Measurements from ENCODE around the gene BACE2. TPM values are rescaled to one million over a fixed set of nuclear protein-coding genes. Genes with fewer than 3 reads are reported as not detected.
A peak's percentile ranks its signal among the peaks of the same experiment; 100 is the strongest.
"Not testable (repeated sequence)": the region's sequence is repeated elsewhere in the genome, so short reads cannot be mapped to it uniquely, and the experiment has no call there.

The BACE2 gene
- total RNA-seq, 1 experiment from 2014 or later, result 502 TPM

DNA sequence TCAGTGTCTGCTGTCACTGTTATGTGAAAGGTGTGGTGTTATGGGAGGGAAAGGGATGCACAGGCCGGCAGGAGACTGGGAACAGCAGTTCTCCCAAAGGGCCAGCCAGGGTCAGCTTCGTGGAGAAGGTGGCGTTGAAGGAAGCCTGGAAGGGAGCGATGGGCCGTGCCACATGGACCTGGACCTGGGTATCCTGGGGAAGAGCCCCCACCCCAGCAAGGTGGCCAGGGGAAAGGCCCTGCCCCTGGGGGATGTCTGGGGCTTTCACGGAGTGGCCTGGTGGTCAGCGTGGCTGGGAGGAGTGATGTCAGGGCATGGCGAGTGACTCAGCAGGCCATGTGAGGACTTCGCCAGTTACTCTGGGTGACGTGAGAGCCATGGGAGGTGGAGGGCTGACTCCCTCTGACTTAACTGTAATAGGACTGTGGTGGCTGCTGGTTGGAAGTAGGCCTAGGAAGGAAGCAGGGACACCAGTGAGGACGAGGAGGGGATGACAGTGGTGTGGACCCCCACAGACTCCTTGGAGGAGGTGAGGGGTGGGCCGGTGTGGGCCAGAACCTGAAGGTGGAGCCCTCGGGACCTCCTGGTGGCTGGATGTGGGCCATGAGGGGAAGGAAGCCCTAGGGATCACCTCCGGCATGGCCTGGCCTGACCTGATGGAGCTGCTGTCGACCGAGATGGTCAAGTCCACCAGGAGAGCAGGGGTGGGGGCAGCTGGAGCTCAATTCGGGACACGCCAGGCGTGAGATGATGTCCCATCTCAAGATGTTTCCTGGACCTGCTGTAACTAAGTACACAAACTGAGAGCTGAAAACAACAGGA lies 54.5 kb downstream of the BACE2 start:
- in situ Hi-C loops (cut with HindIII; ENCODE audit: low pct_unique_long_range_greater_than_20kb, low sequenced_read_pairs), result no loop called here
- DNase-seq (ENCODE audit: low read depth, low spot score), result no peak

DNA sequence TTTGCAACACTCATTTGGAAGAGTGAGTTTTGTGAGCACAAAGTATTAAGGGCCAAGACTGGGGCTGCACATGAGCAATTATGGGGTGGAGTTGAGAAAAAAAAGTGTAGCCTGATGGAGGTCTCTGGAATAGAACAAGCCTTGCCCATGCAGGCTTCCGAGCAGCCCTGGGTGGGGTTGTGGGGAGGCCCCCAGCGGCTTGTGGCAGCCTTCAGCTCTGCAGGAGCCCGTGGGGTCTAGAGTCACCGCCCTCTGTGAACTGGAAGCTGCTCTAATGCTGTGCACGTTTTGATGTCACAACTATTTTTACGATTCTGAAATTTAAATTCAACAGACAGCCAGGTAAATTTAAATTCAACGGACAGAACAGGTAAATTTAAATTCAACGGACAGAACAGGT lies 58.9 kb downstream of the BACE2 start:
- in situ Hi-C loops (cut with HindIII; ENCODE audit: low pct_unique_long_range_greater_than_20kb, low sequenced_read_pairs), result no loop called here

DNA sequence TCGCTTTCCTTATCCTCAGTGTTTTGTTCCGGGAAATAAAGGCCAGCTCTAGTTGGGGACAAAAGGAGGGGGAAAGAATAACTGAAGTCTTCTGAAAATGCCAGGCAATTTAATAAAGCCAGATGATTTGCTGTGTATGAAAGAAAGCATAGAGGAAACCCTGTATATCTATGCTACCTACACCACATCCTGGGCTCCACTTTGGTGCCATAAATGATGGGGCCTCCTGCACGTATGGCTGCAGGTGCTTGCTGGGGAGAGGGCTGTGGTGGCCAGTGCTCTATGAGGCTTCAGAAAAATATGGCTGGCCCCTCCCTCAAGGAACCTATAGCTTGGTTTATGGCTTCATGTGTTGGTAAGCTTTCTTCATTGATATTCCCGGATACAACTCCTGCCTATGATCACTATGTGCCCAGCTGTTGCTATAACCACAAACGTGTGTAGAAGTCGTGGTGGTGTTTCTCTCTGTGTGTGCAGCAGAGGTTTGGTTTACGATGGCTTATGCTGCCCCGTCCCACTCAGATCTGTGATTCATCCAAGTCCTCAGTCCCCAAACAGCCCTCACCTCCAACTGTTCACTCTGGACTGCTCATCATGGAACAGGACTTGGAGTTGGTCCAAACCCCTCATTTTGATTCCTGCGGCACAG lies 59.5 kb downstream of the BACE2 start:
- in situ Hi-C loops (cut with HindIII; ENCODE audit: low pct_unique_long_range_greater_than_20kb, low sequenced_read_pairs), result no loop called here
- DNase-seq (ENCODE audit: low read depth, low spot score), result no peak

More for the DNA sequence above, 58.9 kb downstream of the BACE2 start:
- DNase-seq (ENCODE audit: low read depth, low spot score), result no peak

- peak; percentile 57 for DNase-seq (ENCODE audit: low read depth, low spot score)
- in situ Hi-C loops (cut with HindIII; ENCODE audit: low pct_unique_long_range_greater_than_20kb, low sequenced_read_pairs), result no loop called here
Measured at GRCh38 chr21:41228006-41228370, 60.0 kb downstream of the BACE2 start.

DNA sequence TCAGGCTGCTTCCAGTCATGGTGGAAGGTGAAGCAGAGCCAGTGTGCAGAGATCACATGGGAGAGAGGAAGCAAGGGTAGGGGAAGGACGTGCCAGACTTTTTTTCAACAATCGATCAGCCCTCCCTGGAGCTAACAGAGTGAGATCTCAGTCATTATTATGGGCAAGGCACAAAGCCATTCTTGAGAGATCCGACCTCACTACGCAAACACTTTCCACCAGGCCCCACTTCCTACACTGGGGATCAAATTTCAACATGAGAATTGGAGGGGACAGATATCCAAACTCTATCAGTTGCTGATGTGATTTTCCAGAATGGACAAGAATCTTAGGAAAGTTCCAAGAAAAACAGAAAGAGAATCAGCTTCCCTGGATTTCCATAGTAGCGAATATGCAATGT lies 60.5 kb downstream of the BACE2 start:
- DNase-seq (ENCODE audit: low read depth, low spot score), result no peak
- in situ Hi-C loops (cut with HindIII; ENCODE audit: low pct_unique_long_range_greater_than_20kb, low sequenced_read_pairs), result no loop called here

DNA sequence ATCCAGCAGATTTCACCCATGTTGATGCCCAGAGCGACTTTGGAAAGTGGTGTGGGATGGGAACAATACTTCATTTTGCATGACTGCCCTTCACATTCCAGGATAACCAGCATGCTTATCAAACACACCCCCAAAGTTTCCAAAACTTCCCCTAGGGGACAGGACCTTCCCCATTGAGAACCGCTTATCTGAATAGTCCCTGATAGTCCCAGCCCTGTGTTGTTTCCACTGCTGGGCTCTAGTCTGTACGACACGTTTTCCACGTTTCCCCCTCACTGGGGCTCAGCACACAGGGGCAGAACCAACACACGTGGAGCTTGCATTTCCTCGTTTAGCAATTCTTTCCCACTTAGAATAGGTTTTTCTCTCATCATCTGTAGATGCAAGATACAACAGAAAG lies 61.0 kb downstream of the BACE2 start:
- no peak for DNase-seq (ENCODE audit: low read depth, low spot score)
- in situ Hi-C loops (cut with HindIII; ENCODE audit: low pct_unique_long_range_greater_than_20kb, low sequenced_read_pairs), result no loop called here

GRCh38 chr21:41229509-41230248 lies 61.7 kb downstream of the BACE2 start:
- no peak for DNase-seq (ENCODE audit: low read depth, low spot score)
- in situ Hi-C loops (cut with HindIII; ENCODE audit: low pct_unique_long_range_greater_than_20kb, low sequenced_read_pairs), result no loop called here

DNA sequence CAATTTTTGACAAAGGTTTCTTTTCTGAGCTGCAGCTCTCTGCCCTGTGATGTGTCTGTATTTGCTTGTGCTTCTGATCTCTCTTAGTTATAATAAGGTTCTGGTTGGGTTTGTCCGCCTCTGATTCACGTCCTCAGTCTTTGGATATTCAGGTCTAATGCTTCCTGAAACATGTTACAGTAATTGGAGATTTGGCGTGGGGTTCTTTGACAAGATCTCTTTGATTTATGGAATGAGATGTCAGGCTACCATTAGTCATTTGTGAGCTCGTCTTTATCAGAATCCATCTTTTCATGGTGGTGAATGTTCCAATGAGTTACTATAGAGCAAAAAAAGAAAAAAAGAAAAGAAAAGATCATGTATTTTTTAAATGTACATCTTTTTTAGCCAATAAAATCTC lies 62.5 kb downstream of the BACE2 start:
- in situ Hi-C loops (cut with HindIII; ENCODE audit: low pct_unique_long_range_greater_than_20kb, low sequenced_read_pairs), result no loop called here
- DNase-seq (ENCODE audit: low read depth, low spot score), result no peak

DNA sequence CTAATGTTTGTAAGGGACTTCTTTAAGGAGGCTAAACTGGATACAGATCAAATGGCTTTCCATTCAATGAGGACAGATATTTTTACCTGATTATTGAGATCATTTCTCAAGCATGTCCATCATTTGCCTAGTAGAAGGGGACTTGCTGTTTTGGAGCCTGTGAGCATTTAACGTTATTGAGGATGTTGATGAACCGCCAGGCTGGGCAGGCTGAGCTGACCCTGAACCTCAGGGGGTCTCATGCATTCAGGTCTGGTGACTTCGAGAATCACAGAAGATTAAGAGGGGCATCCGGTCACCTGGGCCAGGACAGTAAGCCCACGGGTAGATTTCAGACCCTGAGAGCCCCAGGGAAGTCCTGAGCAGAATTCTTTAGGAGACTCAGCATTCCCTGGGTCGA lies 63.1 kb downstream of the BACE2 start:
- DNase-seq (ENCODE audit: low read depth, low spot score), result no peak
- in situ Hi-C loops (cut with HindIII; ENCODE audit: low pct_unique_long_range_greater_than_20kb, low sequenced_read_pairs), result no loop called here

- in situ Hi-C loops (cut with HindIII; ENCODE audit: low pct_unique_long_range_greater_than_20kb, low sequenced_read_pairs), result no loop called here
- DNase-seq (ENCODE audit: low read depth, low spot score), result no peak
Measured at GRCh38 chr21:41232013-41232412, 64.1 kb downstream of the BACE2 start.

- in situ Hi-C loops (cut with HindIII; ENCODE audit: low pct_unique_long_range_greater_than_20kb, low sequenced_read_pairs), result no loop called here
- DNase-seq (ENCODE audit: low read depth, low spot score), result no peak
Measured at GRCh38 chr21:41233916-41234315, 66.0 kb downstream of the BACE2 start.

GRCh38 chr21:41234569-41234968 lies 66.6 kb downstream of the BACE2 start:
- in situ Hi-C loops (cut with HindIII; ENCODE audit: low pct_unique_long_range_greater_than_20kb, low sequenced_read_pairs), result no loop called here
- no peak for DNase-seq (ENCODE audit: low read depth, low spot score)

- in situ Hi-C loops (cut with HindIII; ENCODE audit: low pct_unique_long_range_greater_than_20kb, low sequenced_read_pairs), result no loop called here
- DNase-seq (ENCODE audit: low read depth, low spot score), result peak; percentile 42
Measured at GRCh38 chr21:41235201-41235600, 67.2 kb downstream of the BACE2 start.

- DNase-seq (ENCODE audit: low read depth, low spot score), result peak; percentile 96
- in situ Hi-C loops (cut with HindIII; ENCODE audit: low pct_unique_long_range_greater_than_20kb, low sequenced_read_pairs), result no loop called here
Measured at GRCh38 chr21:41236352-41236973, 68.5 kb downstream of the BACE2 start.

DNA sequence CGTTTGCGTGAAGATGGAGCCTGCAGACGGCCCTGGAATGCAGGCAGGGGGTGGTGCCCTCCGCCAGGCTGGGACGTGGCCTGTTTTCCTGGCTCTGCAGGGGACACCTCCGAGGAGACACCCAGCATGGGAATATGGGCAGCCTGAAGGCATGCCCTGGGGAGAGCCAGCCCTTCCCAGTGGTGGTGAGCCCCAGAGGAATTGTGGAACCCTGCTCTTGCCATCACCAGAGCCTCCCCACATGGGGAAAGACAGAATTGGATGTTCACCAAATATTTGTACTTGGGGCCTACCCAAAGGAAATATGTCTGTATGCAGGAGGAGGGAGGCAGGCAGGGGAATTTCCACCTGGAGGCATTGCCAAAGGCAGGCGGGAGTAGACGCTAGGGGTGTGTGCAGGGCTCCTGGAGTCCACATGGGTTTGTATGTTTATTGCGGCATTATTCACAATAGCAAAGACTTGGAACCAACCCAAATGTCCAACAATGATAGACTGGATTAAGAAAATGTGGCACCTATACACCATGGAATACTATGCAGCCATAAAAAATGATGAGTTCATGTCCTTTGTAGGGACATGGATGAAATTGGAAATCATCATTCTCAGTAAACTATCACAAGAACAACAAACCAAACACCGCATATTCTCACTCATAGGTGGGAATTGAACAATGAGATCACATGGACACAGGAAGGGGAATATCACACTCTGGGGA lies 70.3 kb downstream of the BACE2 start:
- DNase-seq (ENCODE audit: low read depth, low spot score); in situ Hi-C loops (cut with HindIII; ENCODE audit: low pct_unique_long_range_greater_than_20kb, low sequenced_read_pairs): not testable (repeated sequence)

DNA sequence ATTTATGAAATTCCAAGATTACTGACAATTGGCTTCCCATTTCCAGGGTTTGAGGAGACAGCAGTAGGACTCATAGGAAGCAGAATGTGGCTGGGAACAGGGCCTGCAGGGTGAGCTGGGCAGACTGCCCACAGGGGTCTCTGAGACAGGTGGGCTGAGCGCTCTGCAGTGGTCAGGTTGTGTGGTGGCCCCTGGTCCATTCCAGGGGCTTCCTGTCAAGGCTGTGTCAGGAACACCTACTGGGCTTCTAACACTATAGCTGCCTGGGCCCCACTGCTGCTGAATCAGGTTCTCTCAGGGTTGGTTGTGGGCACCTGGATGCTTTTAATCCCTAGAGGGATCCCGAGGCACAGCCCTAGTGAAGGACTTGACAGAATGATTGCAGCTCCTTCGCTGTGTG lies 72.1 kb downstream of the BACE2 start:
- no peak for DNase-seq (ENCODE audit: low read depth, low spot score)
- in situ Hi-C loops (cut with HindIII; ENCODE audit: low pct_unique_long_range_greater_than_20kb, low sequenced_read_pairs), result no loop called here

DNA sequence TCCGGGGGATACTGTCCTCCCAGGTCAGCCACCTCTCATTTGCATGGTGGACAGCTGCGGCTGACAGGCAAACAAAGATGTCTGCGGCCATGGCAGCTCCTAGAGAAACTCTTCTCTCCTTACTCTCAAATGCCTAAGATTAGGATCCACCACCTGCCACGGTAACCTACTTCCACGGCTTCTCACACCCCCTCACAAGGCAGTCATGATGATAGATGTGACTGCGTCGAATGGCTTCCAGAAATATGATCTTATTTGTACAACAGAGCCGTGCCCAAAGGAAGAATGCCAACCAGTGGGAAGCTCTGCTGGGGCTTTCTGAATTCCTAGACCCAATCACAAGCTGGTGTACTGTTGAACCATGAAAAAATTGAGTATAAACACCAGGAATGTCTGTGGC lies 73.4 kb downstream of the BACE2 start:
- DNase-seq (ENCODE audit: low read depth, low spot score), result no peak
- in situ Hi-C loops (cut with HindIII; ENCODE audit: low pct_unique_long_range_greater_than_20kb, low sequenced_read_pairs), result no loop called here
